ENCODE results near the gene BABAM2. TPM values are rescaled to one million over a fixed set of nuclear protein-coding genes. Genes with fewer than 3 reads are reported as not detected.

BABAM2 gene
- total RNA-seq, 2 donors from 2014 or later = 36.4 to 40.9 TPM

- H3K36me3 Mint-ChIP-seq (ENCODE audit: low read depth) = no peaks in the 10 kb centered on the region
- H3K9ac ChIP-seq (ENCODE audit: extremely low read depth, low read length, poor library complexity, severe bottlenecking) = no peak overlapping the region
- no peaks in the 10 kb centered on the region for H3K27me3 Mint-ChIP-seq (ENCODE audit: insufficient read depth)
- H3K27ac Mint-ChIP-seq = no peak overlapping the region
- WGBS, 2 experiments (ENCODE audit: insufficient coverage in 1 of 2, insufficient read length in 1 of 2) = 88 to 89% methylated on average over 9 to 11 of the region's 11 CpGs
- no peak overlapping the region for H3K4me3 Mint-ChIP-seq
- no peaks in the 10 kb centered on the region for H3K27me3 ChIP-seq (ENCODE audit: control insufficient read depth, insufficient read depth, low read length, poor library complexity, severe bottlenecking)
- DNase-seq = no peak
- no peak overlapping the region for H3K4me3 ChIP-seq (ENCODE audit: low read length)
- no peak for TF ChIP-seq CTCF (conservative IDR thresholded peaks at IDR 0.05)
- H3K9me3 Mint-ChIP-seq = no peaks in the 10 kb centered on the region
- H3K9me3 ChIP-seq (ENCODE audit: control insufficient read depth, low read length) = no peaks in the 10 kb centered on the region
- H3K36me3 ChIP-seq (ENCODE audit: control insufficient read depth, insufficient read depth, low read length) = no peaks in the 10 kb centered on the region
- H3K4me1 Mint-ChIP-seq = peaks cover 24% of the 10 kb centered on the region
- H3K27ac ChIP-seq (ENCODE audit: low read depth, low read length) = no peak overlapping the region
- peaks cover 7% of the 10 kb centered on the region for H3K4me1 ChIP-seq (ENCODE audit: control insufficient read depth, insufficient read depth, low read length)
Measured at GRCh38 chr2:28276076-28276618, 385.6 kb downstream of the BABAM2 start.

GRCh38 chr2:28276807-28277206 lies 386.3 kb downstream of the BABAM2 start:
- H3K9me3 ChIP-seq (ENCODE audit: control insufficient read depth, low read length) = no peaks in the 10 kb centered on the region
- no peaks in the 10 kb centered on the region for H3K27me3 ChIP-seq (ENCODE audit: control insufficient read depth, insufficient read depth, low read length, poor library complexity, severe bottlenecking)
- H3K4me3 ChIP-seq (ENCODE audit: low read length) = no peak overlapping the region
- Mint-ChIP-seq H3K4me1 (peaks cover 22% of the 10 kb centered on the region), H3K27me3 (ENCODE audit: insufficient read depth) (no peaks in the 10 kb centered on the region), H3K27ac (no peak overlapping the region), H3K36me3 (ENCODE audit: low read depth) (no peaks in the 10 kb centered on the region), H3K4me3 (no peak overlapping the region), H3K9me3 (no peaks in the 10 kb centered on the region)
- H3K9ac ChIP-seq (ENCODE audit: extremely low read depth, low read length, poor library complexity, severe bottlenecking) = no peak overlapping the region
- 92 to 93% methylated on average over 8 to 9 of the region's 9 CpGs for WGBS, 2 experiments (ENCODE audit: insufficient coverage in 1 of 2, insufficient read length in 1 of 2)
- DNase-seq = no peak
- H3K36me3 ChIP-seq (ENCODE audit: control insufficient read depth, insufficient read depth, low read length) = no peaks in the 10 kb centered on the region
- TF ChIP-seq CTCF (conservative IDR thresholded peaks at IDR 0.05) = no peak
- H3K27ac ChIP-seq (ENCODE audit: low read depth, low read length) = no peak overlapping the region
- H3K4me1 ChIP-seq (ENCODE audit: control insufficient read depth, insufficient read depth, low read length) = peaks cover 7% of the 10 kb centered on the region

- no peak overlapping the region for H3K4me3 Mint-ChIP-seq
- Histone ChIP-seq H3K9me3 (ENCODE audit: control insufficient read depth, low read length) (no peaks in the 10 kb centered on the region), H3K27ac (ENCODE audit: low read depth, low read length) (no peak overlapping the region), H3K27me3 (ENCODE audit: control insufficient read depth, insufficient read depth, low read length, poor library complexity, severe bottlenecking) (no peaks in the 10 kb centered on the region), H3K4me3 (ENCODE audit: low read length) (no peak overlapping the region), H3K9ac (ENCODE audit: extremely low read depth, low read length, poor library complexity, severe bottlenecking) (no peak overlapping the region), H3K36me3 (ENCODE audit: control insufficient read depth, insufficient read depth, low read length) (no peaks in the 10 kb centered on the region), H3K4me1 (ENCODE audit: control insufficient read depth, insufficient read depth, low read length) (peaks cover 7% of the 10 kb centered on the region)
- no peaks in the 10 kb centered on the region for H3K27me3 Mint-ChIP-seq (ENCODE audit: insufficient read depth)
- H3K27ac Mint-ChIP-seq = no peak overlapping the region
- WGBS, 2 experiments (ENCODE audit: insufficient coverage in 1 of 2, insufficient read length in 1 of 2) = 91 to 93% methylated on average over 6 to 7 of the region's 7 CpGs
- DNase-seq = no peak
- peaks cover 18% of the 10 kb centered on the region for H3K4me1 Mint-ChIP-seq
- no peak for TF ChIP-seq CTCF (conservative IDR thresholded peaks at IDR 0.05)
- no peaks in the 10 kb centered on the region for H3K9me3 Mint-ChIP-seq
- no peaks in the 10 kb centered on the region for H3K36me3 Mint-ChIP-seq (ENCODE audit: low read depth)
Measured at GRCh38 chr2:28277466-28277865, 386.9 kb downstream of the BABAM2 start.

Measured in endodermal cell (in vitro differentiated cells).